Activated CD8-positive, alpha-beta T cell treated with anti-CD3 and anti-CD28 coated beads for 36 hours (primary cell): ENCODE measurements around the gene MORC2. TPM values are rescaled to one million over a fixed set of nuclear protein-coding genes. Genes with fewer than 3 reads are reported as not detected.

Source experiments
- ATAC-seq: fragments of 200-7000 bp; cut with Tn5 transposase; one replicate; pipeline ENCODE4 v1.10.0; 2021; ENCODE audit warnings: mild to moderate bottlenecking, moderate library complexity
- CTCF ChIA-PET: fragments of 350-600 bp; sonication (Branson Sonifier 250); formaldehyde crosslinking; loops from one replicate; lab custom pipeline; 2021; ENCODE audit warnings: antibody characterized with exemption; lab: Charles Lee
- POLR2A ChIA-PET: fragments of 350-600 bp; sonication (Branson Sonifier 250); formaldehyde crosslinking; loops from one replicate; lab custom pipeline; 2021; ENCODE audit warnings: antibody characterized with exemption; lab: Charles Lee
- DNase-seq: peaks from one replicate; pipeline ENCODE4 v3.0.0-alpha.2; 2020
- H3K27ac Mint-ChIP-seq: one replicate; pipeline ENCODE4 v1.8.0; 2021; ENCODE audit warnings: mild to moderate bottlenecking, mixed read lengths
- H3K27me3 Mint-ChIP-seq: one replicate; pipeline ENCODE4 v1.8.0; 2021; ENCODE audit warnings: mixed read lengths
- H3K36me3 Mint-ChIP-seq: one replicate; pipeline ENCODE4 v1.8.0; 2021; ENCODE audit warnings: low read depth, mixed read lengths
- H3K4me1 Mint-ChIP-seq: one replicate; pipeline ENCODE4 v1.8.0; 2021; ENCODE audit warnings: low read depth, mixed read lengths
- H3K4me3 Mint-ChIP-seq: one replicate; pipeline ENCODE4 v1.8.0; 2021; ENCODE audit warnings: mild to moderate bottlenecking, moderate library complexity, mixed read lengths
- H3K9me3 Mint-ChIP-seq: one replicate; pipeline ENCODE4 v1.8.0; 2021; ENCODE audit warnings: mixed read lengths
- CTCF ChIP-seq: fragments of 200-600 bp; IDR thresholded peaks from one replicate; pipeline ENCODE4 v1.8.0; 2022; ENCODE audit warnings: antibody characterized with exemption, mild to moderate bottlenecking
- intact Hi-C: fragments of 100-400 bp; cut with micrococcal nuclease; formaldehyde crosslinking; loops from one replicate; pipeline ENCODE4 v1.10.0; 2022
- total RNA-seq, 2 experiments: library from RNA; stranded (reverse); gene quantifications; one replicate each; pipeline ENCODE4 v1.2.3, GENCODE V29; 2021

Gene MORC2
- total RNA-seq, 2 experiments from 2014 or later, result 20.8 to 23.0 TPM

DNA sequence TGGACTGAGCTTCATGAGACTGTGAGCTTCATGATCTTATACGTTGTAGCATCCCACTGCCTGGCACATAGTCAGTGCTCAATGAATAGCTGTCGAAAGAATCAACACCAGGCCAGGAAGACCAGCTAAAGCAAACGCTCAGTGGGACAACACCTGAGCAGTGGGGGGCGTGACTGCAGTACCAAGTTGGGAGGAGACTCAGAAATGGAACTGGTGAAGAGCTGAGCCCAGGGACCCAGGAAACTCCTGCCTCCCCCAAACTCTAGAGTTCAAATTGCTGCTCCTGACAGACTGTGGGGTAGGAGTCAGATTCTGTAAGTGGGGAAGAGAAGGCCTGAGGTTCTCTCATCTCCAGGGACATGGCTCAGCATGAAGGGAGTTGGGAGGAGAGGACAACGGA is 59.3 kb downstream of the MORC2 start:
- ChIA-PET POLR2A (interaction anchor here (0.6 kb wide), 1 partner anchor 74 kb away, joined by 4 read pairs; no protein-coding TSS in a partner anchor), CTCF (interaction anchor here (1.2 to 3.1 kb wide), 3 partner anchors 11 to 145 kb away, joined by 4 to 14 read pairs (median 12); no protein-coding TSS in a partner anchor)
- no peaks in the 10 kb centered on the region for H3K27me3 Mint-ChIP-seq
- no peaks in the 10 kb centered on the region for H3K9me3 Mint-ChIP-seq
- H3K27ac Mint-ChIP-seq, result no peak overlapping the region
- no peak for ATAC-seq
- H3K4me1 Mint-ChIP-seq, result no peaks in the 10 kb centered on the region
- peaks cover 2% of the 10 kb centered on the region for H3K36me3 Mint-ChIP-seq
- no peak for DNase-seq
- no peak overlapping the region for H3K4me3 Mint-ChIP-seq
- intact Hi-C loops, result no loop called here
- TF ChIP-seq CTCF, result no peak

DNA sequence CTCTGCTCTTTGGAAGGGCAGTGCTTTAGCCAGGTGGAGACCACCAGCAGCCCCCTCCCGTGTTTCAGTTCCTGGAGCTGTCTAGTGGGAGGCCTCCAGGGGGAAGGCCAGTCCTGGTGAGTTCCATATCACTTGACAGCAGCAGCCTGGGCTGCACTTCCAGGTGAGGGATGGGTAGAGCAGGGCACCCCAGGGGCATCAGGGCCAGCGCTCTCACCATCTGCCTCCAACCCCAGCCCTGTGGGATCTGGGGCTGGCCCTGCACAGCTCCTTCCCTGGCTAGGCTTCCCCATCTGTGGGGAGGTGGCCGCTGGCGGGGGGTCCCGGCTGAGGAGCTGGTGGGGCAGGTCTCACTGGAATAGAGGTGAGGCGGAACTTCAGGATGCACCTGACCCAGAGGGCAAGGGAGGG is 60.5 kb downstream of the MORC2 start:
- POLR2A ChIA-PET, result no interaction called here
- H3K27me3 Mint-ChIP-seq, result no peaks in the 10 kb centered on the region
- CTCF ChIA-PET, result interaction anchor here (1.2 to 3.1 kb wide), 3 partner anchors 12 to 144 kb away, joined by 4 to 14 read pairs (median 12); no protein-coding TSS in a partner anchor
- no peak overlapping the region for H3K4me3 Mint-ChIP-seq
- peaks cover under 1% of the 10 kb centered on the region for H3K4me1 Mint-ChIP-seq
- no peak for ATAC-seq
- intact Hi-C loops, result no loop called here
- no peaks in the 10 kb centered on the region for H3K9me3 Mint-ChIP-seq
- no peak for DNase-seq
- peaks cover 4% of the 10 kb centered on the region for H3K36me3 Mint-ChIP-seq
- TF ChIP-seq CTCF, result no peak
- no peak overlapping the region for H3K27ac Mint-ChIP-seq

GRCh38 chr22:30906946-30907345 is 61.6 kb downstream of the MORC2 start:
- Mint-ChIP-seq H3K27ac (no peak overlapping the region), H3K9me3 (no peaks in the 10 kb centered on the region), H3K27me3 (no peaks in the 10 kb centered on the region), H3K36me3 (peaks cover 4% of the 10 kb centered on the region), H3K4me1 (peaks cover 4% of the 10 kb centered on the region), H3K4me3 (no peak overlapping the region)
- CTCF ChIA-PET, result interaction anchor here (1.1 to 3.1 kb wide), 2 partner anchors 10 to 17 kb away, joined by 3 to 12 read pairs; no protein-coding TSS in a partner anchor
- POLR2A ChIA-PET, result no interaction called here
- DNase-seq (no peak), ATAC-seq (no peak)
- intact Hi-C loops, result no loop called here
- TF ChIP-seq CTCF, result no peak

DNA sequence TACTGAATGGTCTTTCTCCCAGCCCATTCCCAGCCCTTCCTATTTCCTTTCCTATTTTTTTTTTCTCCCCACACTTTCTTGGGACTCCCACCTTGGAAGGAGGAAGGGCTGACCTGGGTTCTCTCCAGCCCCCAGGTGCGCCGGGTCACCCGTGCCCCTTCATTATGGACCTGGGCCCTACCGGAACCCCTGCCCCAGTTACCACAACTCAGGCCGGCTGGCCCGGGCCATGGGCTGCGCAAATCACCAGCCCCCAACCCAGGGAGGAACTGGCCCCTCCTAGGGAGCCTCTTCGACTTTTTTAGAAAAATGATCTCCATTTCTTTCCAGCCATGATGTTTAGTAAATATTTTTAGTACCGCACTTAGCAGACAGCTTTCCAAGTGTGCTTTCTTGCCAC is 62.2 kb downstream of the MORC2 start:
- TF ChIP-seq CTCF, result no peak
- no peak for ATAC-seq
- Mint-ChIP-seq H3K27ac (no peak overlapping the region), H3K4me3 (no peak overlapping the region), H3K36me3 (peaks cover 4% of the 10 kb centered on the region), H3K27me3 (no peaks in the 10 kb centered on the region), H3K4me1 (peaks cover 4% of the 10 kb centered on the region), H3K9me3 (no peaks in the 10 kb centered on the region)
- intact Hi-C loops, result no loop called here
- POLR2A ChIA-PET, result no interaction called here
- CTCF ChIA-PET, result interaction anchor here (1.1 to 3.1 kb wide), 2 partner anchors 11 to 16 kb away, joined by 3 to 12 read pairs; no protein-coding TSS in a partner anchor
- no peak for DNase-seq

DNA sequence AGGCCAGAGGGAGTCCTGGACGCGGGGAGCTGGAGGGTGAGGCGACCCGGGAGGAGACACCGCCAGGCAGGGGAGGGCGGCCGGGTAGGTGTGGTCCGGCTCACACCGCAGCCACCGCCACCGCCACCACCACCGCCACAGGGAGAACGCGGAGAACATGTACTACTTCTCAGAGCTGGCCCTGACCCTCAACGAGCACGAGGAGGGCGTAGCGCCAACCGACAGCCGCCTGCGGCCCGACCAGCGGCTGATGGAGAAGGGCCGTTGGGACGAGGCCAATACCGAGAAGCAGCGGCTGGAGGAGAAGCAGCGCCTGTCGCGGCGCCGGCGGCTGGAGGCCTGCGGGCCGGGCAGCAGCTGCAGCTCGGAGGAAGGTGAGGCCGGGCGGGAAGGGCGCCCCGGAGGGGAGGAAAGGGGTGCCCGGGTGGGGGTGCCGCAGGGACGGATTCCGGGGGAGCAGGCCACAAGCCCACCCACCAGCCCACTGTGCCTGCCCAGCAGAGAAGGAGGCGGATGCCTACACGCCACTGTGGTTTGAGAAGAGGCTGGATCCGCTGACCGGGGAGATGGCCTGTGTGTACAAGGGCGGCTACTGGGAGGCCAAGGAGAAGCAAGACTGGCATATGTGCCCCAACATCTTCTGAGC is 62.8 kb downstream of the MORC2 start:
- H3K36me3 Mint-ChIP-seq, result peaks cover 7% of the 10 kb centered on the region
- CTCF ChIA-PET, result interaction anchor here (0.7 to 3.1 kb wide), 3 partner anchors 13 to 15 kb away, joined by 3 to 12 read pairs (median 9); no protein-coding TSS in a partner anchor

More for the DNA sequence above, 62.8 kb downstream of the MORC2 start:
- Mint-ChIP-seq H3K4me1 (peaks cover 4% of the 10 kb centered on the region), H3K27ac (no peak overlapping the region), H3K27me3 (no peaks in the 10 kb centered on the region), H3K4me3 (no peak overlapping the region), H3K9me3 (no peaks in the 10 kb centered on the region)
- DNase-seq (no peak), ATAC-seq (no peak)
- no peak for TF ChIP-seq CTCF
- intact Hi-C loops, result no loop called here
- POLR2A ChIA-PET, result no interaction called here
